Sciatic nerve (tissue), 2 donors: ENCODE results near the gene UTP14C. TPM values are rescaled to one million over a fixed set of nuclear protein-coding genes. Genes with fewer than 3 reads are reported as not detected.
A peak's percentile ranks its signal among the peaks of the same experiment; 100 is the strongest.

ENCODE experiments used
- ATAC-seq: fragments of 200-7000 bp; cut with Tn5 transposase; one replicate; pipeline ENCODE4 v1.9.1; 2020; ENCODE audit warnings: mild to moderate bottlenecking, moderate library complexity
- DNase-seq: peaks from one replicate; pipeline ENCODE4 v3.0.0-alpha.2; 2020; ENCODE audit warnings: low spot score
- intact Hi-C: fragments of 100-400 bp; cut with DNase I; formaldehyde crosslinking; loops from one replicate; pipeline ENCODE4 v1.14.2; 2022
- total RNA-seq: library from RNA; stranded (reverse); fragmentation: NEBNext Ultra II Directional; extraction: Animal tissue kit (Norgen Biotek cat#: 25700); gene quantifications from one replicate; pipeline ENCODE4 v1.2.1, GENCODE V29; 2021
- donor health status: DM: no; HTN: no; CAD: no.
- donor health status: DM: no; HTN: no; CAD: no.

Gene UTP14C
- total RNA-seq, 1 donor from 2014 or later: 15.7 TPM

GRCh38 chr13:52001120-52001731 is 23.3 kb upstream of the UTP14C start:
- ATAC-seq: peak; percentile 44
- intact Hi-C loops: no loop called here
- no peak for DNase-seq

- no peak for ATAC-seq
Observed at GRCh38 chr13:52002361-52002760, 22.1 kb upstream of the UTP14C start.

GRCh38 chr13:52003541-52003940 is 20.9 kb upstream of the UTP14C start:
- intact Hi-C loops: no loop called here
- no peak for DNase-seq
- no peak for ATAC-seq

More at GRCh38 chr13:52002361-52002760, 22.1 kb upstream of the UTP14C start:
- intact Hi-C loops: no loop called here
- DNase-seq: no peak

- DNase-seq (no peak), ATAC-seq (no peak)
- intact Hi-C loops: no loop called here
Observed at GRCh38 chr13:52004511-52005170, 19.9 kb upstream of the UTP14C start.

- intact Hi-C loops: no loop called here
- DNase-seq: no peak
- ATAC-seq: no peak
Observed at GRCh38 chr13:52005841-52006522, 18.5 kb upstream of the UTP14C start.

- ATAC-seq: no peak
- intact Hi-C loops: no loop called here
- no peak for DNase-seq
Observed at GRCh38 chr13:52006523-52007245, 17.8 kb upstream of the UTP14C start.

- intact Hi-C loops: loop anchor here (10.0 kb wide), 1 partner anchor 115 kb away; the partner anchor contains the start of gene NEK5
- ATAC-seq (no peak), DNase-seq (no peak)
Observed at GRCh38 chr13:52009946-52010345, 14.5 kb upstream of the UTP14C start.

- DNase-seq (peak; percentile 63), ATAC-seq (peak; percentile 5)
- intact Hi-C loops: loop anchor here (10.0 kb wide), 1 partner anchor 114 kb away; the partner anchor contains the start of gene NEK5
Observed at GRCh38 chr13:52010890-52011631, 13.4 kb upstream of the UTP14C start, which contains the start of gene ATP7B. ATP7B (minus strand) TSS chr13:52011450; CDS start chr13:52011337, 113 bp downstream.

- intact Hi-C loops: loop anchor here (10.0 kb wide), 1 partner anchor 113 kb away; the partner anchor contains the start of gene NEK5
- DNase-seq (peak; percentile 100), ATAC-seq (peak; percentile 100)
Observed at GRCh38 chr13:52011632-52012511, 12.6 kb upstream of the UTP14C start, which contains the start of gene ALG11. ALG11 (plus strand) TSS chr13:52012398; CDS start chr13:52012419, 21 bp downstream.

GRCh38 chr13:52012512-52012836 is 12.0 kb upstream of the UTP14C start:
- ATAC-seq (no peak), DNase-seq (no peak)
- intact Hi-C loops: loop anchor here (10.0 kb wide), 1 partner anchor 112 kb away; the partner anchor contains the start of gene NEK5

GRCh38 chr13:52016296-52016695 is 8.2 kb upstream of the UTP14C start:
- DNase-seq: no peak
- ATAC-seq: no peak
- intact Hi-C loops: loop anchor here (10.0 kb wide), 1 partner anchor 109 kb away; the partner anchor contains the start of gene NEK5

GRCh38 chr13:52020191-52020590 is 4.3 kb upstream of the UTP14C start:
- intact Hi-C loops: no loop called here
- ATAC-seq: no peak
- no peak for DNase-seq

- no peak for ATAC-seq
- intact Hi-C loops: no loop called here
- no peak for DNase-seq
Observed at GRCh38 chr13:52022356-52022755, 2.1 kb upstream of the UTP14C start.

GRCh38 chr13:52025475-52026245 is 1.2 kb downstream of the UTP14C start:
- DNase-seq (no peak), ATAC-seq (no peak)
- intact Hi-C loops: no loop called here

- ATAC-seq (no peak), DNase-seq (no peak)
- intact Hi-C loops: no loop called here
Observed at GRCh38 chr13:52026246-52026626, 1.7 kb downstream of the UTP14C start.

- intact Hi-C loops: no loop called here
- ATAC-seq (no peak), DNase-seq (no peak)
Observed at GRCh38 chr13:52027832-52028231, 3.3 kb downstream of the UTP14C start.

- ATAC-seq (no peak), DNase-seq (no peak)
- intact Hi-C loops: no loop called here
Observed at GRCh38 chr13:52029569-52029968, 5.1 kb downstream of the UTP14C start.
